HepG2 (cell line): Measurements from ENCODE around the gene DDIT4. TPM values are rescaled to one million over a fixed set of nuclear protein-coding genes. Genes with fewer than 3 reads are reported as not detected.

Experiments
- ARNT ChIP-seq: fragments of 450-650 bp; IDR thresholded peaks from 2 replicates; pipeline ENCODE4 v1.6.1; 2017
- ELF3 ChIP-seq: IDR thresholded peaks from 2 replicates; pipeline ENCODE4 v1.6.1; 2016; ENCODE audit warnings: missing genetic modification reagents, missing compliant biosample characterization
- ISL2 ChIP-seq: sonication (generic); formaldehyde crosslinking; IDR thresholded peaks from 2 replicates; pipeline ENCODE4 v1.5.0; 2020; ENCODE audit warnings: missing genetic modification reagents
- MEIS1 ChIP-seq: sonication (generic); formaldehyde crosslinking; IDR thresholded peaks from 2 replicates; pipeline ENCODE4 v1.9.0; 2021; ENCODE audit warnings: mild to moderate bottlenecking, missing genetic modification reagents, moderate library complexity, borderline replicate concordance
- MXD4 ChIP-seq: IDR thresholded peaks from 2 replicates; pipeline ENCODE4 v1.6.1; 2016; ENCODE audit warnings: mild to moderate bottlenecking, missing biosample characterization, missing genetic modification reagents
- NRL ChIP-seq: sonication (generic); formaldehyde crosslinking; IDR thresholded peaks from 2 replicates; pipeline ENCODE4 v1.5.0; 2020; ENCODE audit warnings: missing genetic modification reagents, mild to moderate bottlenecking, moderate library complexity, borderline replicate concordance
- PPARG ChIP-seq: conservative IDR thresholded peaks from 2 replicates; pipeline ENCODE4 v1.6.1; 2016; ENCODE audit warnings: missing biosample characterization, missing genetic modification reagents
- SAP130 ChIP-seq: IDR thresholded peaks from 2 replicates; pipeline ENCODE4 v1.6.1; 2016; ENCODE audit warnings: low read depth
- ZBTB7B ChIP-seq: sonication (generic); formaldehyde crosslinking; IDR thresholded peaks from 2 replicates; pipeline ENCODE4 v1.4.0; 2020; ENCODE audit warnings: missing genetic modification reagents
- ZNF747 ChIP-seq: sonication (generic); formaldehyde crosslinking; IDR thresholded peaks from 2 replicates; pipeline ENCODE4 v1.8.1; 2023; ENCODE audit warnings: missing genetic modification reagents, mild to moderate bottlenecking, borderline replicate concordance
- polyA plus RNA-seq, 8 experiments: library from polyadenylated mRNA; depleted of rRNA in 3 of 8; stranded (reverse) in 7 of 8; unstranded in 1 of 8; fragments of >200 nt; fragmentation: Illumina TruSeq in 4 of 8; extraction: Trizol in 4 of 8; gene quantifications; 2 replicates each; pipeline versions ENCODE4 v1.2.1 to v1.2.3, GENCODE V29; 2011 to 2016; ENCODE audit warnings: low read depth in 4 of 8, missing spikeins in 1 of 8, mixed read lengths in 1 of 8; ENCODE audit not compliant: insufficient read depth in 1 of 8
- total RNA-seq, 5 experiments: library from RNA; depleted of rRNA; stranded (reverse); fragments of >200 nt; fragmentation: Illumina TruSeq; extraction: Trizol; gene quantifications; 2 replicates each; pipeline ENCODE4 v1.2.3, GENCODE V29; 2016; ENCODE audit warnings: low read depth in 1 of 5
- TF ChIP-seq, protein P1 (sequence below): sonication (generic); formaldehyde crosslinking; IDR thresholded peaks from 2 replicates; pipeline ENCODE4 v1.5.0; 2020; ENCODE audit warnings: missing genetic modification reagents, mild to moderate bottlenecking, borderline replicate concordance
- TF ChIP-seq, protein P2 (sequence below): sonication (generic); formaldehyde crosslinking; IDR thresholded peaks from 2 replicates; pipeline ENCODE4 v1.5.0; 2020; ENCODE audit warnings: mild to moderate bottlenecking, missing genetic modification reagents
- TF ChIP-seq, protein P3 (sequence below): sonication (generic); formaldehyde crosslinking; IDR thresholded peaks from 2 replicates; pipeline ENCODE4 v1.9.0; 2022; ENCODE audit warnings: low read depth, missing genetic modification reagents
- TF ChIP-seq, protein P4 (sequence below): sonication (generic); formaldehyde crosslinking; IDR thresholded peaks from 2 replicates; pipeline ENCODE4 v1.4.0; 2020; ENCODE audit warnings: mild to moderate bottlenecking, missing genetic modification reagents
- TF ChIP-seq, protein P5 (sequence below): sonication (generic); formaldehyde crosslinking; IDR thresholded peaks from 2 replicates; pipeline ENCODE4 v1.4.0; 2020; ENCODE audit warnings: missing genetic modification reagents; ENCODE audit errors: not compliant biosample characterization
- TF ChIP-seq, protein P6 (sequence below): sonication (generic); formaldehyde crosslinking; IDR thresholded peaks from 2 replicates; pipeline ENCODE4; 2020; ENCODE audit warnings: missing genetic modification reagents, mild to moderate bottlenecking, borderline replicate concordance
- TF ChIP-seq, protein P7 (sequence below): sonication (generic); formaldehyde crosslinking; IDR thresholded peaks from 2 replicates; pipeline ENCODE4 v1.4.0; 2020; ENCODE audit warnings: missing genetic modification reagents

The DDIT4 gene
- total and polyA plus RNA-seq, 2 of the 13 experiments (the other 11 are each of a cell fraction or from before 2014, with no cell fraction given) = 35.6 to 40.7 TPM

DNA sequence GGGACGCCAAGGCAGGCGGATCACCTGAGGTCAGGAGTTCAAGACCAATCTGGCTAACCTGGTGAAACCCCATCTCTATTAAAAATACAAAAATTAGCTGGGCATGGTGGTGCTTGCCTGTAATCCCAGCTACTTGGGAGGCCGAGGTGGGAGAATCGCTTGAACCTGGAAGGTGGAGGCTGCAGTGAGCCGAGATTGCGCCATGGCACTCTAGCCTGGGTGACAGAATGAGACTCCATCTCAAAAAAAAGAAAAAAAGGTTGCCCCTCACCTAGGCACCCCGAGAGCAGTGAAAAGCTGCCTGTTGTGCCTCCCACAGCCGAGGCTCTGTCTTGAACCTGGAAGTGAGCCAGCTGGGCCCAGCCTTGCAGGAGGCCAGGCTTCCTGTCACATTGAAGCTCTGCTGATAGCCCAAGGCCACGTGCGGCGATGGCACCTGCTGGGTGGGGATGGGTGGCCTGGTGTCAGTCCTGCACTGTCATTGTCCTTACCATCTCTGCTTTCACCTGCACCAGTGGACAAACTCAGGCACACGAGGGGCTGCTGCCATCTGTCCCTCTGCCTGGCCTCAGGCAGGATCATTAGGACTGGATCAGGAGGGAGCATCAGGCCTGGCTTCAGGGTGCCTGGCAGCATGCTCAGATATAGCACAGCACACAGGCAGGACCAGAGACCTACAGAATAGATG lies 43.2 kb downstream of the DDIT4 start (continued):
- TF ChIP-seq, protein P1, sequence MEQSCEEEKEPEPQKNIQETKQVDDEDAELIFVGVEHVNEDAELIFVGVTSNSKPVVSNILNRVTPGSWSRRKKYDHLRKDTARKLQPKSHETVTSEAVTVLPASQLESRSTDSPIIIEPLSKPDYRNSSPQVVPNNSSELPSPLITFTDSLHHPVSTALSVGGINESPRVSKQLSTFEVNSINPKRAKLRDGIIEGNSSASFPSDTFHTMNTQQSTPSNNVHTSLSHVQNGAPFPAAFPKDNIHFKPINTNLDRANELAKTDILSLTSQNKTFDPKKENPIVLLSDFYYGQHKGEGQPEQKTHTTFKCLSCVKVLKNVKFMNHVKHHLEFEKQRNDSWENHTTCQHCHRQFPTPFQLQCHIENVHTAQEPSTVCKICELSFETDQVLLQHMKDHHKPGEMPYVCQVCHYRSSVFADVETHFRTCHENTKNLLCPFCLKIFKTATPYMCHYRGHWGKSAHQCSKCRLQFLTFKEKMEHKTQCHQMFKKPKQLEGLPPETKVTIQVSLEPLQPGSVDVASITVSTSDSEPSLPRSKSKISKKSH (CRISPR knock-in tag) = peak; percentile 65; the same call in 1 of the 2 replicates
- TF ChIP-seq, protein P2, sequence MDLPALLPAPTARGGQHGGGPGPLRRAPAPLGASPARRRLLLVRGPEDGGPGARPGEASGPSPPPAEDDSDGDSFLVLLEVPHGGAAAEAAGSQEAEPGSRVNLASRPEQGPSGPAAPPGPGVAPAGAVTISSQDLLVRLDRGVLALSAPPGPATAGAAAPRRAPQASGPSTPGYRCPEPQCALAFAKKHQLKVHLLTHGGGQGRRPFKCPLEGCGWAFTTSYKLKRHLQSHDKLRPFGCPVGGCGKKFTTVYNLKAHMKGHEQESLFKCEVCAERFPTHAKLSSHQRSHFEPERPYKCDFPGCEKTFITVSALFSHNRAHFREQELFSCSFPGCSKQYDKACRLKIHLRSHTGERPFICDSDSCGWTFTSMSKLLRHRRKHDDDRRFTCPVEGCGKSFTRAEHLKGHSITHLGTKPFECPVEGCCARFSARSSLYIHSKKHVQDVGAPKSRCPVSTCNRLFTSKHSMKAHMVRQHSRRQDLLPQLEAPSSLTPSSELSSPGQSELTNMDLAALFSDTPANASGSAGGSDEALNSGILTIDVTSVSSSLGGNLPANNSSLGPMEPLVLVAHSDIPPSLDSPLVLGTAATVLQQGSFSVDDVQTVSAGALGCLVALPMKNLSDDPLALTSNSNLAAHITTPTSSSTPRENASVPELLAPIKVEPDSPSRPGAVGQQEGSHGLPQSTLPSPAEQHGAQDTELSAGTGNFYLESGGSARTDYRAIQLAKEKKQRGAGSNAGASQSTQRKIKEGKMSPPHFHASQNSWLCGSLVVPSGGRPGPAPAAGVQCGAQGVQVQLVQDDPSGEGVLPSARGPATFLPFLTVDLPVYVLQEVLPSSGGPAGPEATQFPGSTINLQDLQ = peak; percentile 63; the same call in 1 of the 2 replicates
- TF ChIP-seq SAP130 (CRISPR knock-in tag) (peak; percentile 92), ZNF747 (CRISPR knock-in tag) (peak; percentile 54; the same call in 1 of the 2 replicates), MXD4 (CRISPR knock-in tag) (peak; percentile 95), ELF3 (CRISPR knock-in tag) (peak; percentile 91), ARNT (no peak), ZBTB7B (peak; percentile 70), NRL (peak; percentile 81; the same call in 1 of the 2 replicates), ISL2 (CRISPR knock-in tag) (peak; percentile 49; the same call in 1 of the 2 replicates), PPARG (peak; percentile 75), MEIS1 (CRISPR knock-in tag) (peak; percentile 80; the same call in 1 of the 2 replicates)
- TF ChIP-seq, protein P3, sequence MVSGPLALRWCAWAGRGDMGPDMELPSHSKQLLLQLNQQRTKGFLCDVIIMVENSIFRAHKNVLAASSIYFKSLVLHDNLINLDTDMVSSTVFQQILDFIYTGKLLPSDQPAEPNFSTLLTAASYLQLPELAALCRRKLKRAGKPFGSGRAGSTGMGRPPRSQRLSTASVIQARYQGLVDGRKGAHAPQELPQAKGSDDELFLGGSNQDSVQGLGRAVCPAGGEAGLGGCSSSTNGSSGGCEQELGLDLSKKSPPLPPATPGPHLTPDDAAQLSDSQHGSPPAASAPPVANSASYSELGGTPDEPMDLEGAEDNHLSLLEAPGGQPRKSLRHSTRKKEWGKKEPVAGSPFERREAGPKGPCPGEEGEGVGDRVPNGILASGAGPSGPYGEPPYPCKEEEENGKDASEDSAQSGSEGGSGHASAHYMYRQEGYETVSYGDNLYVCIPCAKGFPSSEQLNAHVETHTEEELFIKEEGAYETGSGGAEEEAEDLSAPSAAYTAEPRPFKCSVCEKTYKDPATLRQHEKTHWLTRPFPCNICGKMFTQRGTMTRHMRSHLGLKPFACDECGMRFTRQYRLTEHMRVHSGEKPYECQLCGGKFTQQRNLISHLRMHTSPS (CRISPR knock-in tag) = peak; percentile 87
- TF ChIP-seq, protein P4, sequence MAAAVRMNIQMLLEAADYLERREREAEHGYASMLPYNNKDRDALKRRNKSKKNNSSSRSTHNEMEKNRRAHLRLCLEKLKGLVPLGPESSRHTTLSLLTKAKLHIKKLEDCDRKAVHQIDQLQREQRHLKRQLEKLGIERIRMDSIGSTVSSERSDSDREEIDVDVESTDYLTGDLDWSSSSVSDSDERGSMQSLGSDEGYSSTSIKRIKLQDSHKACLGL (CRISPR knock-in tag) = peak; percentile 92
- TF ChIP-seq, protein P5, sequence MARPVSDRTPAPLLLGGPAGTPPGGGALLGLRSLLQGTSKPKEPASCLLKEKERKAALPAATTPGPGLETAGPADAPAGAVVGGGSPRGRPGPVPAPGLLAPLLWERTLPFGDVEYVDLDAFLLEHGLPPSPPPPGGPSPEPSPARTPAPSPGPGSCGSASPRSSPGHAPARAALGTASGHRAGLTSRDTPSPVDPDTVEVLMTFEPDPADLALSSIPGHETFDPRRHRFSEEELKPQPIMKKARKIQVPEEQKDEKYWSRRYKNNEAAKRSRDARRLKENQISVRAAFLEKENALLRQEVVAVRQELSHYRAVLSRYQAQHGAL (CRISPR knock-in tag) = no peak
- TF ChIP-seq, protein P6, sequence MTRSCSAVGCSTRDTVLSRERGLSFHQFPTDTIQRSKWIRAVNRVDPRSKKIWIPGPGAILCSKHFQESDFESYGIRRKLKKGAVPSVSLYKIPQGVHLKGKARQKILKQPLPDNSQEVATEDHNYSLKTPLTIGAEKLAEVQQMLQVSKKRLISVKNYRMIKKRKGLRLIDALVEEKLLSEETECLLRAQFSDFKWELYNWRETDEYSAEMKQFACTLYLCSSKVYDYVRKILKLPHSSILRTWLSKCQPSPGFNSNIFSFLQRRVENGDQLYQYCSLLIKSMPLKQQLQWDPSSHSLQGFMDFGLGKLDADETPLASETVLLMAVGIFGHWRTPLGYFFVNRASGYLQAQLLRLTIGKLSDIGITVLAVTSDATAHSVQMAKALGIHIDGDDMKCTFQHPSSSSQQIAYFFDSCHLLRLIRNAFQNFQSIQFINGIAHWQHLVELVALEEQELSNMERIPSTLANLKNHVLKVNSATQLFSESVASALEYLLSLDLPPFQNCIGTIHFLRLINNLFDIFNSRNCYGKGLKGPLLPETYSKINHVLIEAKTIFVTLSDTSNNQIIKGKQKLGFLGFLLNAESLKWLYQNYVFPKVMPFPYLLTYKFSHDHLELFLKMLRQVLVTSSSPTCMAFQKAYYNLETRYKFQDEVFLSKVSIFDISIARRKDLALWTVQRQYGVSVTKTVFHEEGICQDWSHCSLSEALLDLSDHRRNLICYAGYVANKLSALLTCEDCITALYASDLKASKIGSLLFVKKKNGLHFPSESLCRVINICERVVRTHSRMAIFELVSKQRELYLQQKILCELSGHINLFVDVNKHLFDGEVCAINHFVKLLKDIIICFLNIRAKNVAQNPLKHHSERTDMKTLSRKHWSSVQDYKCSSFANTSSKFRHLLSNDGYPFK = no peak
- TF ChIP-seq, protein P7, sequence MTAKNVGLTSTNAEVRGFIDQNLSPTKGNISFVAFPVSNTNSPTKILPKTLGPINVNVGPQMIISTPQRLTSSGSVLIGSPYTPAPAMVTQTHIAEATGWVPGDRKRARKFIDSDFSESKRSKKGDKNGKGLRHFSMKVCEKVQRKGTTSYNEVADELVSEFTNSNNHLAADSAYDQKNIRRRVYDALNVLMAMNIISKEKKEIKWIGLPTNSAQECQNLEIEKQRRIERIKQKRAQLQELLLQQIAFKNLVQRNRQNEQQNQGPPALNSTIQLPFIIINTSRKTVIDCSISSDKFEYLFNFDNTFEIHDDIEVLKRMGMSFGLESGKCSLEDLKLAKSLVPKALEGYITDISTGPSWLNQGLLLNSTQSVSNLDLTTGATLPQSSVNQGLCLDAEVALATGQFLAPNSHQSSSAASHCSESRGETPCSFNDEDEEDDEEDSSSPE (CRISPR knock-in tag) = peak; percentile 77
